ENCODE data around the gene ZNF568. TPM values are rescaled to one million over a fixed set of nuclear protein-coding genes. Genes with fewer than 3 reads are reported as not detected.
A peak's percentile ranks its signal among the peaks of the same experiment; 100 is the strongest.

Gene ZNF568
- total RNA-seq, 1 donor from 2014 or later = 7.4 TPM

GRCh38 chr19:36997152-36997842 is 81.2 kb downstream of the ZNF568 start:
- no peak for ATAC-seq
- intact Hi-C loops (cut with micrococcal nuclease) = no loop called here
- DNase-seq = no peak

DNA sequence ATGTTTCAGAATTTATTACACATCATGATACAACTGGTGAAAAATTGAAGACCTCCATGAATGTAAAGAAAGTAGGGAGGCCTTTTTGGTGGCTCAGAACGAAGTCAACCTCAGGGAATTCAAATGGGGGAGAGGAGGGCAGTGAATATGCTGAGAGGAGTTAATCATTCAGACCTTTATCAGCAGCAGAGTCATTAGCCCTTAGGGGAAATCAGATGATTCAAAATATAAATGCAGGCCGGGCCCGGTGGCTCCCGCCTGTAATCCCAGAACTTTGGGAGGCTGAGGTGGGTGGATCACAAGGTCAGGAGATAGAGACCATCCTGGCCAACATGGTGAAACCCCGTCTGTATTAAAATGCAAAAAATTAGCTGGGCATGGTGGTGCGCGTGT is 81.7 kb downstream of the ZNF568 start:
- DNase-seq = no peak
- intact Hi-C loops (cut with micrococcal nuclease) = no loop called here
- ATAC-seq = no peak

DNA sequence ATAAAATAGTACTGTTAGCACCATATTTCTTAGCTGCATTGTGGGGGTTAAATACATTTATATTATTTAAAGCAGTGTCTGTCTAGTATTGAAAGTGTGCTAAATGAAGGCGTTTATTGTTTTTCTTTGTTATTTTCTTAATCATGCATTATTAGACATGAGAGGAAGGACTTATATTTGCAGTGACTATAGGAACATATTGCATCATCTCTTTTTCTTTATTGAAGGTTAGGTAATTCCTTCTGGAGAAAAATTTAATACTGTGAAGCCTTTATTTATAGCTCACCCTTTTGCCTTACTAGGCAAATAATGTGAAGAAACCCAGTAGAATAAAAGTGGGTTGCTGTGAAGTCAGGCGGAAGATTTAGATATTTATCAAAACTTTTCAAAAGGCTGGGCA is 83.2 kb downstream of the ZNF568 start:
- no peak for DNase-seq
- no peak for ATAC-seq
- intact Hi-C loops (cut with micrococcal nuclease) = no loop called here

DNA sequence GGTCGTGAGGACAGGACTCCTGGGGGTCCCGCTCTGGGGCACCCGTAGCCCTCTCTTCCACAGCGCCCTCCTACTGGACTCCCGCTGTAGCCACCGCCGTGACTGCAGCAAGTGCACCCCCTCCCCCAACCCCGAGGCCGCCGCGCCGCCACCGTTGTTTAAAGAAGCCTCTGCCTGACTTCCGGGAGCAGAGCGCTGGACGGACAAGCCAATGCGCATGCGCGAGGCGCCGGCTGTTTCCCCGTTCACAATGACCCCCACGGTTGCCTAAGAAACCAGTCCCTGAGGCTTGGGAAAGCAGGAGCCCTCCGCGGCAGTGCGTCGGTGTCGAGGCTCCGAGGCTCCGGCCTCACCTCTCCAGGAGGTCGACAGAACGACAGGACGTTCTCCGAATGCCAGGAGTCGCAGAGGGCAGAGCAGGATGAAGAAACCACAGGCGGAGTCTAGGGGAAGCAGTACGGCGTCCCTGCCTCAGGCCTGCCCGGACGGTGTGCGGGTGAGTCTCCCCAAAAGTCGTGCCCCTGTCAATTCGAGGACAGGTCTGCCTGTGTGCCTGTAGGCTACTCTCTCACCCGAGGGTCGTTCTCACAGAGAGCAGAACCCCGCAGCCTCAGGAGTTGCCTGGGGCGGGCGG is 91.6 kb downstream of the ZNF568 start:
- DNase-seq (peak; percentile 89), ATAC-seq (peak; percentile 97)
- intact Hi-C loops (cut with micrococcal nuclease) = no loop called here

GRCh38 chr19:37009871-37010270 is 93.7 kb downstream of the ZNF568 start:
- no peak for ATAC-seq
- intact Hi-C loops (cut with micrococcal nuclease) = no loop called here
- no peak for DNase-seq

DNA sequence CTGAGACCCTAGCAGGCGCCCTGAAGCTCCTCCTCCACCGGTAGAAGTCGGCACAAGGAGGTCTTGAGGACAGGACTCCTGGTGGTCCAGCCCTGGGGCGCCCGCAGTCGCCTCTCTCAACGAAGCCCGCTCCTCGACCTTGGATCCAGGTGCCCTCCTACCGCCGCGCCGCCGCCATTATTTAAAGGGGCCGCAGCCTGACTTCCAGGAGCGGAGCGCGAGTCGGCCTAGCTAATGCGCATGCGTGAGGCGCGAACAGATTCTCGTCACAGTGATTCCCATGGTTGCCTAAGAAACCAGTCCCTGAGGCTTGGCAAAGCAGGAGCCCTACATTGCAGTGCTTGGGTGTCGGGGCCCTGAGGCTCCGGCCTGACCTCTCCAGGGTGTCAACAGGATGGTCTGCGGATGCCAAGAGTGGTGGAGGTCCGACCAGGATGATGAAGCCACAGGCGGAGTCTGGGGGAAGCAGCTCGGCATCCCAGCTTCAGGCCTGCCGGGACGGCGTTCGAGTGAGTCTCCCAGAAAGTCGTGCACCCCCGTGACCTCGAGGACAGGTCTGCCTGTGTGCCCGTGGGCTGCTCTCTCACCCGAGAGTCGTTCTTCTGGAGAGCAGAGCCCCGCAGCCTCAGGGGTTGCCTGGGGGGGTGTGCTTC is 96.1 kb downstream of the ZNF568 start:
- ATAC-seq = no peak

GRCh38 chr19:37014456-37014855 is 98.3 kb downstream of the ZNF568 start:
- intact Hi-C loops (cut with micrococcal nuclease) = no loop called here
- ATAC-seq (no peak), DNase-seq (no peak)

More for the DNA sequence above, 96.1 kb downstream of the ZNF568 start:
- intact Hi-C loops (cut with micrococcal nuclease) = no loop called here
- DNase-seq = no peak

DNA sequence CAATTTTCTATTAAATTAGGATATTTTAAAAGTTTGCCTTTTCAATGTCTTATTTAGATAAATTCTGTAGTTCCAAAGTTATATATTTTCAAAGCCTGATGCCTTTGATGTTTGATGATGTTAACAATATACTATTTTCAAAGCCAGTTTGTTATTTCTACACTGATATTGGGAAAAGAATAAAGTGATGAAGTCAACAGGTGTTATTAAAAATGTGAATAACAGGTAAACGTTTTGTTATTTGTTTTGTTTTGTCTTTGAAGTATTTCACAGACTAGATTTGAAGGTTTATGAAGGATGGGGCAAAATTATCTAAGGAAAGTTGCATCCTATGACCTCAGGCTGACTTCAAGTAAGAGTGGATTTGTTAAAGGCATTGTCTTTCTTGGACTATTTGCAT is 129.0 kb downstream of the ZNF568 start:
- intact Hi-C loops (cut with micrococcal nuclease) = no loop called here
- DNase-seq (no peak), ATAC-seq (no peak)

Other genes starting within 250 kb of the ZNF568 start
- 10.8 TPM for gene ZNF461, start 249.5 kb upstream of the ZNF568 start, total RNA-seq
- 3.7 TPM for gene ZNF567, start 228.7 kb upstream of the ZNF568 start, total RNA-seq
- gene ZNF850, start 143.5 kb upstream of the ZNF568 start, total RNA-seq = 5.6 TPM
- 10.8 TPM for gene ZNF790, start 77.9 kb upstream of the ZNF568 start, total RNA-seq
- gene ZNF345, start 65.5 kb upstream of the ZNF568 start, total RNA-seq = 2.9 TPM
- 2.8 TPM for gene ZNF829, start within 50 bp of the ZNF568 start, total RNA-seq
- 8.4 TPM for gene ZNF420, start 162.1 kb downstream of the ZNF568 start, total RNA-seq

All from left ventricle myocardium superior (tissue), 1 donor.